HG03378 (cell line): Measurements from ENCODE around the gene METTL13.

Source experiments
- ATAC-seq: cut with Tn5 transposase; IDR thresholded peaks from one replicate; pipeline ENCODE4 v1.9.1; 2021; ENCODE audit warnings: mild to moderate bottlenecking, moderate library complexity; ENCODE audit not compliant: unreplicated experiment

Gene METTL13

DNA sequence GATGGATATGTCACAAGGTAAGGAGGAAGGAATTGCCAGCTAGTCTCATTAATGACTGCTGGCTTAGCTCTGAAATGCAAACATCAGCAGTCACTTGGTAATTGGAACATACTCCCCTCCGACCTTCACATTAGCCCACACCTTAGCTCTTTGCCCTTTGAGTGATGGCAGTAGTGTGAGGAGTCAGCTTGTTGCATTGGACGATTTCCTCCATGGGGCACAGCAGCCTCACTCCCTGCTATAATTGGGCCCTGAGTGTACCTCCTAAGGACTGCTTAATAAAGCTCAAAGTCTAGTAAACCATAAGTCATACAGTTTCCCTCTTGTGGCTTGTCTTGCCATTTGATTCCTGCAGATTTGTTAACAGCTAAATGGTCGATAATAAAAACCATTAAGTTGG is 19.4 kb downstream of the METTL13 start:
- no peak for ATAC-seq

DNA sequence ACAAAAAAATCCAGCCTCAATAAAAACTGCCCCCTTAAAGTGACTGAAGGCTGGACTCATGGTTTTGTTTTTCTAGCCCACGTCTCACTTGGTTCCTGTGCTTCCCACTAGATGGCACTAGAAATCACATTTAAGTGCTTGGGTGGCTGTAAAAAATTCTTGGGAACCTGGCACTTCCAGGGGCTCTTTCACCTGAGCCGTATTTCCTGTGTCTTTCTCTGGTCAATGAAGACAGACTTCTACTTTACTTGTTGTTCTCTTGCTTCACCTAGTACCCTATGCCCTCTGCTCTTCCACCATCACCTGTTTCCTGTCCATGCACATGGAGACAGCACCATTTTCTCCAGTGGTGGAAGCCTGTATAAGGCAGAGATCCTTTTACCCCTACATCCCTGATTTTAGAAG is 20.0 kb downstream of the METTL13 start:
- ATAC-seq = no peak

- ATAC-seq = no peak
Observed at GRCh38 chr1:171802207-171802606, 20.7 kb downstream of the METTL13 start.

DNA sequence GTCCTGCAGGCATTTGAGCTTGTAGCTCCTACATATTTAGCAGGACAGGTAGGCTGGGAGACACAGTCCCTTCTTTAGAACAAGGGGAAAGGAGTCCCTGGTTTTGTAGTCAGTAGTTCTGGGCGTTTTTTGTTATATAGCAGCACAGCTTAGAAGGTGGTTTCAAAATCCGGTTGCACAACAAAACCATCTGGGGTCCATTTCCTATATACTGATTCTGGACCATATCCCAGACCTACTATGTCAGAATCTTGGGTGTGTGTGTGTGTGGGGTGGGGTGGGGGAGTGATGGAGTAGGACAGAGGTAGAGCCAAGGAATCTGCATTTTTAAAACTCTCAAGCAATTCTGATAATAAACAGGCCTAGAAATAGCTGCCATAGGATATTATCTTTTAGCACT is 21.6 kb downstream of the METTL13 start:
- no peak for ATAC-seq

DNA sequence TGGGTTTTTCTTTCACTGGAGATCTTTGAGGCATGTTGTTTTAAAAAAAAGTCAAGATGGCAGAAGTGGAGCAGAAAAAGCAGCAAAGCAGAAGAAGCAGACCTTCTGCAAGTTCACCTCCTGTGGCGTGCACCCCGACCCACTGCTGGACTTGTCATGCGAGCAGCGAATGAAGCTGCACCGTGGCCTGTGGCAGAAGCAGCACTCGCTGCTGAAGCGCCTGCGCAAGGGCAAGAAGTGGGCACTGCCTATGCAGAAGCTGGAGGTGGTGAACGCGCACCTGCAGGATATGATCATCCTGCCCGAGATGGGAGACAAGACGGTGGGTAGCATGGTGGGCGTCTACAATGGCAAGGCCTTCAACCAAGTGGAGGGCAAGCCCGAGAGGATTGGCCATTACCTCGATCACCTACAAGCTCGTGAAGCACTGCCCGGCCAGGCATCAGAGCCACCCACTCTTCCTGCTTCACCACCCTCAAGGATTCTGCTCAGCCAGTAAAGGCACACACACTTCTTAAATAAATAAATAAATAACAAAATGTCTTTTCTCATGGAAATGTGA is 22.1 kb downstream of the METTL13 start:
- ATAC-seq = no peak

- peak; percentile 81 for ATAC-seq
Observed at GRCh38 chr1:171805395-171806115, 24.1 kb downstream of the METTL13 start.

- no peak for ATAC-seq
Observed at GRCh38 chr1:171807556-171807955, 26.1 kb downstream of the METTL13 start.

DNA sequence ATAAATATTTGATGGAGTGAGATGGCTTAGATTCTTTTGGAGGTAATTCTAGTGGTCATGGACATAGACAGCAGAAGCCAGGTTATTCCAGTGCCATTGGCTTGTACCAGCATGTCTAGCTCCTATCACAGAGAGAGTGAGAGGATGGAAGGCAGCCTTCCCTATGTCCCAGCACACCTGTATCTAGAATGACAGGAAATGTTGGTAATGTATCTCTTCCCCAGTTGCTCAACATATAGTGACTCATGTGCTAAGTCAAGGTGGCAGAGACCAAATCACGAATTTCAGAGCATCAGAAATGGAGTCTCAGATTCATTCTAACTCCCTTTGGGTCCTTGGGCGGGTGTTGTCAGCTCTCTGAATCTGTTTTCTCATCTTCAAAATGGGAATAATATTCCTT is 28.4 kb downstream of the METTL13 start:
- no peak for ATAC-seq

DNA sequence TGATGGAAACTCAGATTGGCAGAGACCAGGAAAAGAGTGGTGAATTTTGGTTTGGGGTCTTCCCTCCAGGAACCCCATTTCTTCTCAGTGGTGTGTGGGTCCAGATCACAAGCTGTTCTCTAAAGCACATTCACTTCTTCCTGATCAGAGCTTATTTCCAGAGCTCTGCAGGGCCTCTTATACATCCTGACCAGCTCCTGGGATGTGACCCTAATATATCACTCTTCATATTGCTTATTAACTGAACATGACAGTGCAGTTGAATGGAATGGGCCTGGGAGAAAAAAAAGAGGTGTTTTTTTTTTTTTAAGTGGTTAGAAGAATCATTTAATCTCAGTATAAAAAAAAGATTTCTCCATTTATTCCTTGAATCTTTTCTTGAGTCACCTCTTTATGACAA is 30.2 kb downstream of the METTL13 start:
- ATAC-seq = no peak

DNA sequence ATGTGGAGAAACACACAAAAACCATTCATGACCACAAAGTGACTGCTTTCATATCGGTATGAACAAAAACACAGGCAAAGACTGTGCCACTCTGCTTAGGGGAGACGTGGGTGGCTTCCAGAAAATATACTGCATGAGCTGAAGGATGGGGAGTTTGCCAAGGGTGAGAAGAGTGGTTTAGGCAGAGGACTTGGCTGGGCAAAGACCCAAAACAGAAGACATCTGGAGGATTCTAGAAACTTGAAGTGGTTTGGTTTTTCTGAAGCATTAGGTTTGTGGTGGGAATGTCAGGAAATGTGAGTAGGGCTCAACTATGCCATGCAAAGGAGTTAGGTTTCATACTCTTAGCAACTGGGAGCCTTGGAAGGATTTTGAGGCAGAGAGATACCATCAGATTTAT is 33.2 kb downstream of the METTL13 start:
- no peak for ATAC-seq

- no peak for ATAC-seq
Observed at GRCh38 chr1:171816300-171816901, 34.9 kb downstream of the METTL13 start.

- peak; percentile 81 for ATAC-seq
Observed at GRCh38 chr1:171817511-171818265, 36.2 kb downstream of the METTL13 start.

GRCh38 chr1:171819946-171820345 is 38.5 kb downstream of the METTL13 start:
- no peak for ATAC-seq

GRCh38 chr1:171826973-171827372 is 45.5 kb downstream of the METTL13 start:
- ATAC-seq = no peak

GRCh38 chr1:171828794-171829193 is 47.3 kb downstream of the METTL13 start:
- ATAC-seq = no peak

GRCh38 chr1:171833091-171833825 is 51.8 kb downstream of the METTL13 start:
- ATAC-seq = no peak

DNA sequence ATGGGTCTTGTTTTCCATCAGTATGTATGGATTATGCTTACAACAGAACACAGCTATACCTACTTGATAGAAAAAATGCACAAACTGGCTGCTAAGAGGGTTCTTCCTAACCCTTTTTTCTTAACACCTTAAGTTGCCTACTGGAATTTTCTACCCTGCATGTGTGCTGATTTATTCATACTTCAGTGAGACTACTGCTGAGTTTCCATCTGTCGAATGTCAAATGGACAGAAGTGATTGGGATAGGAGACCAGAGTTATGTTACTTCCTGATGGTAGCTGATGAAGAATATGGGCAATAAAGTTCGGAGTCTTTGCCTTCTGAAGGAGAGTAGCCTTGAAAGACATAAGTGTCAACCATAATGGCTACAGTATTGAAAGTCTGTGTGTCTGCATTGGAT is 53.4 kb downstream of the METTL13 start:
- no peak for ATAC-seq

DNA sequence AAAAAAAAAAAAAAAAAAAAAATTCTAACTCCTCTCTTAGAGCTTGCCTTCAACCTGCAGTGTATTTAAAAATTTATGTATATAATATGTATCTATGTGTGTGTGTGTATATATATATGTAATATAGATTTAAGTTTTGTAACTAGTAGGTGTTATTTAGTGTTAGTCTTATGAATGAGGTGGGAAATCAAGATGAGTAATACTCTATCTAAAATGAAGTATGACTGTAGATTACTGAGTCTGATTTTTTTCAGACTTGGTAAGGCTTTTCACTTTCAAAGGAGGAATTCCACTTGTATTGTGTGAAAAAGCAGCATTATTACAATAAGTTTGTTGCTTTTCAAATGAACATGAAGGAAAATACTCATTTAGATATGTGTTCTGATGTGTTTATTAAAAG is 54.4 kb downstream of the METTL13 start:
- no peak for ATAC-seq

DNA sequence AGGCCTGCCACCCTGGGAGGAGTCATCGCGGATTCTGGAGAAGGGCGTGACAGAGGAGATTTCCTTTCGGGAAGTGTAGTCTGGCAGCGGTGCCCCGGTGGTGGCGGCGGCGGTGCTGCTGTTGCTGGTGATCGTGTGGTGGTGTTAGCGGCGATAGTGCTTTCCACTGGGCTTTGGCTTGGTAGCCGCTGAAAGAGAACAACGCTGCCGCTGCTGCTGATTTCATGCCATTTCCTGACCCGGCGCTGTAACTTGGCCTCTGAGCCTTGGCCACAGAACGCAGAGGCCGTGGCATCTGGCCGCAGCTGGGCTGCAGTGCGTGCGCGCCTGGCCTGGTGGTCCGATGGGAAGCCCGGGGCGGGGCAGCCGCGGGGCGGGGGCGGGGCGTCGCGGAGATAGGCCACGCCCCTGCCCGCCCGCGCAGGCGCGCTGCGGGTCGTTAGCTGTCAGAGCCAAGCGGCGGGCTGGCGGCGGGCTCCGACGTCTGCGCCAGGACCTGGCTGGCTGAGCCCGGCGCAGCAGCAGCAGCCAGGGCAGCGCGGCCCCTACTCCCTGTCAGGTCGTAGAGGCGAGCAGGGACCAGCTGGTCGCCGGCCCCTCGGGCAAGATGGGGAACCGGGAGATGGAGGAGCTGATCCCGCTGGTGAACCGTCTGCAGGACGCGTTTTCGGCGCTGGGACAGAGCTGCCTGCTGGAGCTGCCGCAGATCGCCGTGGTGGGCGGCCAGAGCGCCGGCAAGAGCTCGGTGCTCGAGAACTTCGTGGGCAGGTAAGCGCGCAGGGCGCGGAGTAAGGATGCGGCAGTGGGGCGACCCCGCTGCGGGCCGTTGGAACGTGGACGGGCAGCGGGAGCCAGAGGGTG is 59.8 kb downstream of the METTL13 start, which contains the start of gene DNM3:
Gene DNM3, plus strand, starts transcription at position 449 of the 861 bp plus-strand sequence. Its CDS starts 159 bp downstream, at position 608.
- ATAC-seq = peak; percentile 53
